Medulla oblongata (tissue), 1 donor: ENCODE results near the gene ABCG8.

Experiments used
- DNase-seq: peaks from one replicate; pipeline ENCODE4 v3.0.0-alpha.2; 2015; ENCODE audit errors: extremely low spot score

Gene ABCG8

DNA sequence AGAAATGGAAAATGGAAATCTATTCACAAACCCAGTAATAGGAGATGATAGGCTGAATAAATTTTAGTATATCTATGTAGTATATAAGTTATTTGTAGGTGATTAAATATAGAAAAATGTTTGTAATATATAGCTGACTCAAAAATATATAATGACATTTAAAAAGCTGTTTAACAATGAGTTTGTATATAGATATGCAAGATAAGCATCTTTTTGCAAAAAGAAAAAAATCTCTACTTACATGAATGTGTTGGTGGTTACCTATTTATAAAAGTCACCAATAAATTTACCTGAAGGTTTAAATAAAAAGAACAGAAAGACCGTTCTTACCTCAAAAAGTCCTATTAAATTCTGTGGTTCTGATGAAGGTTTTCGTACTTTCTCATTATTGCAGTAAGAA is 85.7 kb downstream of the ABCG8 start:
- no peak for DNase-seq

DNA sequence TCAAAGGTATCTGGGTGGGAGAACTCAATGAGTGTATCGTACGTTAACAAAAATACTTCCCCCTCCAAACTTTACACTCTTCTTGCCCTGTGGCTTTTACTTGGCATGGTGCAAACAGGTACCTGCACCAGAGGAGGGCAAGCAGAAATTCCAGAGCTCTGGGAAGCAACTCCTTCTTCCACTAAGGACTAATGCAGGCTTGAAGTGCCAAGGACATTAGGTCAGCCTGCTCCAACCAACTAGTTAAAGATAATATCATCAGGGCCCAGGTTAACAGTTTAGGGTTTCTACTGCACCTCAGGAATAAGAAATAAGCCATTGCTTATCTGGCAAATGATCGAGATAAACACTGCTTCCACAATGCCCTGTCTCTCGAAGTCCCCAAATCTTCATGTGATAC is 86.7 kb downstream of the ABCG8 start:
- no peak for DNase-seq

DNA sequence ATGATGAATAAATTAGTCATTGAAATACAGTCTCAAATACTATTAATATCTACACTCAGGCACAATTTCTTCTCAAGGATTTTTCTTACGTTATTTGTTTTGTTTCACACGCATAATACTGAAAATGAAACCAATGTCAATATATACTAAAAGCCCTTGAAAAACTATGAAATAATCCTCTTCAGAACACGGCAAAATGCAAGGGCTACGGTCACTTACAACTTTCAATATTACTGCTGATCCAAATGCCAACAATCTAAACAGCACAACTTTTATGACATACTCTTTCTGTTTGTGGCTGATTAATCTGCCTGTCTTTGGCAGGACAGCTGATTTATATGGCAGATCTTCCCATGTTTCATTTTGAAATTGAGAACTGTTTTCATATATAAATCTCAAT is 88.7 kb downstream of the ABCG8 start:
- no peak for DNase-seq

DNA sequence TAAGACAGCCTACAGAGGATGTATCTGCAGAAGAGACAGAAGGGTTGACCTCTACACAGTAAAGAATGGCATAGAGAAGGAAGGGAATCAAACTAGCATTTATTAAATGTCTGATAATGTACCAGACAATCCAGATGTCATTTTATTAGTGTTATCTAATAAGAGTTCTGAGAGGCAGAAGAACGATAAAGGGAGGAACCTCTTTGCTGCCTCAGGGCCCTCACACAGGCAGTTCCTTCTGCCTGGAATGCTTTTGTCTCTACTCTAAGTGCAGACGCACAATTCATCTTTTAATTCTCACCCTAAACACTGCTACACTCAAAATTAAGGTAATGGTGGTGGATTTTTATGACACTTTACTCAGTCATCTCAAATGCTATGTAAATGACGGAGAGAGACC is 92.5 kb downstream of the ABCG8 start:
- DNase-seq, result no peak
